Effector CD4-positive, alpha-beta T cell (primary cell): ENCODE data around the gene OGFR.
A peak's percentile ranks its signal among the peaks of the same experiment; 100 is the strongest.

Experiments used
- DNase-seq: peaks from one replicate; pipeline ENCODE4 v3.0.0-alpha.2; 2020

Gene OGFR

GRCh38 chr20:62800314-62801259, 4.0 kb upstream of the OGFR start:
- no peak for DNase-seq

DNA sequence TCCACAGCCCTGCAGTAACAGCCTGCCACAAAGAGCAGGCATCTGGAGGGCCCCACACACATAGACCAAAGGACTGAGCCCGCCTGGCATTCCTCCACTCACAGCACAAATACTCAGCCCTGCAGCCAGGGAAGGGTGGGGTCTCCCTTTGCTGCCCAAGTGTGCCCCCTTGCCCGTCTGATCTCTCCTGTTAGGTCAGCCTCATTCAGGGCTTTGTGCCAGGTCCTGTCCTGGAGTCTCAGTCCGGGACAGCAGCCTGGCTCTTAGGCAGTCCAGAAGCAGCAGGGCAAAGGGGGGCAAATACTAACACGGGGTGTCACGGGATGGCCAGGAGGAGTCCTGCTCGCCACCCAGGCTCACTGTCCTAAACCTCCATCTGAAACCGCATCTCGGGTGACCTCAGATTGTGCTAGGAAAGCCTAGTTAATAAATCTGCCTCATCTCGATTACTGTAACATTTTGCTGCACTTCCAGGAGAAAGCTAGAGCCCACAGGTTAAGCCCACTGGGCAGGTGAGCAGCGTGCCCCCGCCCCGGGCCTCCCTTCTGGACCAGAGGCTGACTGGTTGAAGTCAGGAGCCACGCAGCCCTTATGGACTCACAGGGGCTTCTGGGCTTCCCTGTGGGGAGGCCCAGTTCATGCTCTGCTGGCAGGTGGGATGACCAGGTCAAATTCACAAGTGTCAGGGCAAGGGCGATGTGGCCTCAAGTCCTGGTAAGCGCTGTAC, 3.2 kb upstream of the OGFR start:
- no peak for DNase-seq

DNA sequence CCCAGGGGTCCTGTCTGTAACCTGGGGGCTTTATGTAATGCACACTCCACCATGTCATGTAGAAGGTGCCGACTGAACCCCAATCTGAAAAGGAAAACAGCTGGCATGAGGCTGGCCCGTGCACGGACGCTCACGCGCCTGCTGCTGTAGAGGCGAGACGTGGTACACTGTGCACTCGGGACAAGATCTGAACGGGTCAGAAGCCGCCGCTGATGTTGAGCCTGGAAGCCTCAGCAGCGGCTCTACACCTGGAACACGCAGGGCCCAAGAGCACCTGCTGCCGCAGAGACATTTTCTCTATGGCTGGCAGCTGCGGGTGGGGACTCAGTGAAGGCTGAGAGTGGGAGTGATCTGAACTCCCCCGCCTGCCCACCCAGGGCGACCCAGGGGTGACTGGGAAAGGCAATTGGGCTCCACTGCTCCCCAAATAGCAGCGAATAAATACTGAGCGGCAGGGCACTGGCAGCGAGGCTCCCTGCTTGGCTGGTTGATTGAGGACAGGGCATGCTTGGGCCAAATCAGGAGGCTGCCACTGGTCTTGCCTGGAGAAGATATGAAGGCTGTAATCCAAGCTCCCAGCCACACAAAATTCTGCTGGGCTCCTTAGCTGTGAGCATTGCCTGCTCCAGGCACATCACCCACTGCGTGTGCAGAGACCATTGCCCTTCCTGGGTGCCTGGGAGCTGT, 2.5 kb upstream of the OGFR start:
- DNase-seq, result no peak

GRCh38 chr20:62804021-62804626, 511 bp upstream of the OGFR start:
- DNase-seq, result no peak

DNA sequence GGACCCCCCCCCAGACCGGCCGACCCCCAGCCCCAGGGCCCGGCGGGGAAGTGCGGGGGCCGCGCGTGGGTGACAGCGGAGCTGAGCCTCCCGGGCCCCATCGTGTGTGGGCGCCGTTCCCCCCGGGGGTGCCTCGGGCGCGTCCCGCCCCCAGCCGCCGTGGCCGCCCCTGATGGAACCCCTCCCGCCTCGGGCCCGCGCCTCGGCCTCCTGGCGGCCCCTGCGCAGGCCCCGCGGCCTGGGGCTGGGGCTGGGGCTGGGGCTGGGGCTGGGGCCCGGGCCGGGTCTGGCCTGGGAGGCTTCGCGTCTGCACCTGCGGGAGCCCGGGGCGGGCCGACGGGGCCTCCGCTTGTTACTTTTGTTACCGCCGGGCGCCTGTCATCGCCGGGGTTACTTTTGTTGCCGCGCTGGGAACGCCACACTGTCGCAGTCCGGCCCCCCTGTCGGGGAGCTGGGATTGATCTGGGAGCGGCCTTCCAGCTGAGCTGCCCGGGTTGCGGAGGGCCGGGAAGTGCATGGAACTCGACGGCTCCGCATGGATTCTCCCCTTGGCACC, 598 bp downstream of the OGFR start:
- no peak for DNase-seq

DNA sequence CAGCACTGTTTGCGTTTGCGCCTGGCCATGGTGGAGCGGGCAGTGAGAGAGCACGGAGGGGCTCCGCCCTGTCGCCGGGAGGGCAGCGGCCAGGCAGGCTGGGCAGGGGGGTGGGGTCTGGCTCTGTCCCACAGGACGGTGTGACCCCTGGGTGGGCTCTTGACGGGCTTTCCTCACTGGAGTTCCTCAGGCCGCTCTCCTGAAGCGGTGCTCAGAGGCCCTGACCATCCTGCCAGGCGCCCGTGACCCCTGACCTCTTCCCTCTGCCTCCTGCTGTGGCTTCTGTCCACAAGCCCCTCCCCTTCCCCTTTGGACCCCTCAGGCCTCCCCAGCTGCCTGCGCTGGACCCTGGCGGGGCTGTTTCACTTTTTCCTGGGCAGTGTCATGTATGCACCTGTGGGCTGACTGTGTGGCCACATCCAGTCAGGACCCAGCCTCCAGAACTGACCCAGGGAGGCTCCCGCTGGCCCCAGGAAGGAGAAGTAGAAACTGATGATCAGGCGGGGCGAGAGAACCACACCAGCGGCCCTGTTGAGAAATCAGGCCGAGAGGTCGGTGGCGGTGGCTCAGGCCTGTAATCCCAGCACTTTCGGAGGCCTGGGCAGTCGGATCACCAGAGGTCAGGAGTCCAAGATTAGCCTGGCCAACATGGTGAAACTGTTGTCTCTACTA, 1.2 kb downstream of the OGFR start:
- DNase-seq, result no peak

- no peak for DNase-seq
Observed at GRCh38 chr20:62806383-62807050, 1.9 kb downstream of the OGFR start.

DNA sequence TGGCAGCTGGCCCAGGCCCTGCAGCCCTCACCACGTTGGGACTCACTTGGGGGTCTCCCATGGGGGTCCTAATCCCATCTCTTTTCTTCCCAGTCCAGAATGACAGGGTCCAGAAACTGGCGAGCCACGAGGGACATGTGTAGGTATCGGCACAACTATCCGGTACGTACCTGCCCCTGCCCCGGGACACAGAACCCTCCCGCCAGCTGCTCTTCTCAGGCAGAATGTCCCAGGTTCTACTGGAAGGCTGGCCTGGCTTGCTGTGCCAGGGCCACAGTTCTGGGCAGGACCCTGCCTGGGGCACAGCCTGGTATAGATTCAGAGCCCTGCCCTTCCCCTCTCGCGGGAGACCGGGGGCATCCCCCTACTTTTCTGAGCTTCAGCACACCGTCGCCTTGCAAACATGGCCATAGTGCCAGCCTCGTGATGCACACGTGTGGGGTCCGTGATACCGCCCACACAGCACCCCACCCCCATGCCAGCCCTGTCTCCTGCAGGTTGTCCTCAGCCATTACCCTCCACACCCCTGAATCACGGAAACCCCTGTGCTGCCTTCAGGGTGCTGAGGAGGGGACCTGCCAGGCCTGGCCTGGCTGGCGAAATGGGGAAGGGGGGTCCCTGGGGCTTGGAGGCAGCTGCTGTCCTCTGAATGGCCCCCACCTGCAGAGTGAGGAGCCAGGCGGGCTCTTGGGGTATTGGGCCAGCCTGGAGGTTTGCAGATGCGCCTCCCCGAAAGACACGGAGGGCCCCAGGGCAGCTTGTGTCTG, 3.0 kb downstream of the OGFR start:
- no peak for DNase-seq

DNA sequence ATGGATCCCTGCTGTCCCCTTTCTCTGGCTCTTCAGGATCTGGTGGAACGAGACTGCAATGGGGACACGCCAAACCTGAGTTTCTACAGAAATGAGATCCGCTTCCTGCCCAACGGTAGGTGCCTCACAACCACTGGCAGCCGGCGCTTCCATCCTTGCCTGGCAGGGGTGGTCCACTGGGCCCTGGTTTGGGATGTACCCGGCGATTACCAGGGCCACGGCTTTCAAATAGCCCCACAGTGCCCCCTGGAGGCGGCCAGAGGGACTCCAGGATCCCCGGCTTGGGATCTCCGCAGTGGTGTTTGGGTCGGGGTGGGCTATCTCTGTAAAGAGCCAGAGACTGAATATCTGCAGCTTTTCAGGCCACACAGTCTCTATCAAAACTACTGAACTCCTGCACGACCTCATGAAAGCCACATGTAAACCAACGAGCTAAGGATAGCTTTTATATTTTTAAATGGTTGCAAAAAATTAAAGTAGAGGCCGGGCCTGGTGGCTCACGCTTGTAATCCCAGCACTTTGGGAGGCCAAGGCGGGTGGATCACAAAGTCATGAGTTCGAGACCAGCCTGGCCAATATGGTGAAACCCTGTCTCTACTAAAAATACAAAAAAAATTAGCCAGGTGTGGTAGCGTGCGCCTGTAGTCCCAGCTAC, 3.7 kb downstream of the OGFR start:
- DNase-seq, result peak; percentile 73

DNA sequence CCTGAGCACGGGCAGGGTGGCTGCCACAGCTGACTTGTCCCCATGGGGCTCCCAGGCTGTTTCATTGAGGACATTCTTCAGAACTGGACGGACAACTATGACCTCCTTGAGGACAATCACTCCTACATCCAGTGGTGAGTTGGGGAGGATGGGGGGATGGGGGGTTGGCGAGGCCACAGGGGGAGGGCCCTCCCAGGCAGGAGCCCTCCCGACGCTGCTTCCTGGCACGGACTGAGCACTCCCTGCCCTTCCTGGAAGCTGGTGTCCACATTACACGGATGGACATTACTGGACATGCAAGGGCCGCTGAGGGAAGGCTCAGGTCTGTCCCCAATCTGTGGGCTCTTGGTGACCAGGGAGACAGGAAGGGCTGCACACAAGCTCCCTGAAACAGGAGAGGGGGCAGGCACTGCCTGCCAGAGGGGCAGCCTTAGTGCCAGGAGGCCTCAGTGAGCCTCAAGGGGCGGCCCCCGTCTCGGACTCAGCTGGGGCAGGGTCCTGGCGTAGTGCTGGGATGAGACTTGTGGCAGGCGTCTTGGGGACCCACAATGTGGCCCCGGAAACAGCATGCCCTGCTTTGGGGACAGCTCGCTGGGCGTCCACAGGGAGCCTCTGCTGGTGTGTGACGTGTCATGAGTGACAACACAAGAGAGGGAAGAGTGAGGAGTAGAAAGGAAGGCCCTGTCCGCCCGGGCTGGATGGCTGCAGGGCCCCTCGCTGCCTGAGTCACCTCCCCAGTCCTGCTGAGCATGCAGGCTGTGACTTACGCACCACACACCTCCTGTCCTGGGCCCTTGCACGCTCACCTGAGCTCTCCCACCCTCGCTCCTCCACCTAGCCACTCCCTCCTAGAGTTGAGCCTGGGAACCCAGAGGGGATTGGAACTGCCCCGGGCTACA, 5.1 kb downstream of the OGFR start:
- no peak for DNase-seq

GRCh38 chr20:62811320-62811719, 6.7 kb downstream of the OGFR start:
- no peak for DNase-seq

GRCh38 chr20:62811720-62812119, 7.1 kb downstream of the OGFR start:
- no peak for DNase-seq

DNA sequence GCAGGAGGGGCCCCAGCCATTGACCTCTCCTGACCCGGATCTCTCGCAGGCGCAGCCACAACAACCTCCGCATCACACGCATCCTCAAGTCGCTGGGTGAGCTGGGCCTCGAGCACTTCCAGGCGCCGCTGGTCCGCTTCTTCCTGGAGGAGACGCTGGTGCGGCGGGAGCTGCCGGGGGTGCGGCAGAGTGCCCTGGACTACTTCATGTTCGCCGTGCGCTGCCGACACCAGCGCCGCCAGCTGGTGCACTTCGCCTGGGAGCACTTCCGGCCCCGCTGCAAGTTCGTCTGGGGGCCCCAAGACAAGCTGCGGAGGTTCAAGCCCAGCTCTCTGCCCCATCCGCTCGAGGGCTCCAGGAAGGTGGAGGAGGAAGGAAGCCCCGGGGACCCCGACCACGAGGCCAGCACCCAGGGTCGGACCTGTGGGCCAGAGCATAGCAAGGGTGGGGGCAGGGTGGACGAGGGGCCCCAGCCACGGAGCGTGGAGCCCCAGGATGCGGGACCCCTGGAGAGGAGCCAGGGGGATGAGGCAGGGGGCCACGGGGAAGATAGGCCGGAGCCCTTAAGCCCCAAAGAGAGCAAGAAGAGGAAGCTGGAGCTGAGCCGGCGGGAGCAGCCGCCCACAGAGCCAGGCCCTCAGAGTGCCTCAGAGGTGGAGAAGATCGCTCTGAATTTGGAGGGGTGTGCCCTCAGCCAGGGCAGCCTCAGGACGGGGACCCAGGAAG, 7.7 kb downstream of the OGFR start:
- DNase-seq, result no peak

- DNase-seq, result no peak
Observed at GRCh38 chr20:62812907-62813200, 8.2 kb downstream of the OGFR start.

- no peak for DNase-seq
Observed at GRCh38 chr20:62813588-62813987, 9.0 kb downstream of the OGFR start.

DNA sequence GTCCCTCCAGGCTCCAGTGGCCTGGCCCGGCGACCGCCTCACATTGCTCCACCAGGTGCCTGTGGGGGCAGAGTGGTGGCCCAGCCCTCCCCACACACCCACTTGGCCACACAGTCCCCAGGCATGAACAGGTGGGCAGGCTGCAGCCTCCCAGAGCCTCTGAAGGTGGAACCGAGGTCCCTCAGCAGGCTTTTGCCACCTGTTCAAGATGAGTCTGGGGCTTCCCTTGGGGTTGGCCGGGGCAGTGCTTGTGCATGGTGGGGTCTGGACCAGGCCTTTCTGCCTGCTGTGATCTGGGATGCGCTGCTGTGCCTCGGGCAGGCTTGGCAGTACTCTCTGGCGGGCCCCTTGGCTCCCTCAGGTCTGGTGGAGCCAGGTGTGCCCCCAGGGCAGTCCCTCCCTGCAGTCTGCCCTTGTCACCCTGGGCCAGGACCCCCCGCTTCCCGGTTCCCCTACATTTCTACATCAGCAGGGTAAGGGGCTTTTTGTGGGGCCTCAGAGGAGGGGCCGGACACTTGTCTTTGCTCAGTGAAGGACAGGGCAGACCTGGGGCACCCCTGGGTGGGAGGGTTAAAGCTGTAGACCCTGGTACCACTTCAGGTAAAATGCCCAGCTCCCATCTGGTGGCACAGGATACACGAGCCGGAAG, 9.5 kb downstream of the OGFR start:
- no peak for DNase-seq

DNA sequence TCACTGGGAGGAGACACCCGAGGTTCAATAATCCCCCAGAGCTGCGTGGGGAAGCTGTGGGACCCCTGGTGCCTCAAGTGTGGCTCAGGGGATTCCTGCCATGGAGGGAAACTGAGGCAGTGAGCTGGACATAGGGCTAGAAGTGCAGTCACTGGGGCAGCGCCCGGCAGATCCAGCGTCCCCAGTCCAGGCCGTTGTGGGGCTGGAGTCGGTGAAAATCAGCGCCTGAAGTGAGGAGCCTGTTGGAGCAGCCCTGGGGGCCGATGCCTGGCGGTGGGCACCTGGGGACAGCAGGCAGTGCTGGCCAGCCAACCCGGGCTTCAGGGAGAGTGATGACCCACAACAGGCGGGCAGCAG, 10.1 kb downstream of the OGFR start:
- DNase-seq, result no peak
